Heart right ventricle (tissue), 16 donors: ENCODE results near the gene GRM5. TPM values are rescaled to one million over a fixed set of nuclear protein-coding genes. Genes with fewer than 3 reads are reported as not detected.
A peak's percentile ranks its signal among the peaks of the same experiment; 100 is the strongest.
"Not testable (repeated sequence)": the region's sequence is repeated elsewhere in the genome, so short reads cannot be mapped to it uniquely, and the experiment has no call there.

ENCODE experiments used
- ATAC-seq, 8 donors: fragments of 200-7000 bp; cut with Tn5 transposase; one replicate each; pipeline ENCODE4 v1.9.1; 2020; ENCODE audit warnings: mild to moderate bottlenecking in 8 of 8, moderate library complexity in 8 of 8, moderate number of reproducible peaks in 1 of 8
- DNase-seq, 2 donors: peaks; one replicate each; pipeline ENCODE4 v3.0.0-alpha.2; 2020
- H3K27ac ChIP-seq, 10 donors: fragments of 200-600 bp; sonication (generic) in 2 of 10; one replicate each; pipeline versions ENCODE4 v1.5.0 to v1.8.0; 2020 to 2022; ENCODE audit warnings: mild to moderate bottlenecking in 3 of 10
- H3K27me3 ChIP-seq, 7 donors: fragments of 200-600 bp; one replicate each; pipeline ENCODE4 v1.8.0; 2021 to 2022; ENCODE audit warnings: mild to moderate bottlenecking in 2 of 7
- H3K36me3 ChIP-seq, 9 donors: fragments of 200-600 bp; sonication (generic) in 1 of 9; one replicate each; pipeline versions ENCODE4 v1.5.0 to v1.8.0; 2020 to 2022; ENCODE audit warnings: mild to moderate bottlenecking in 2 of 9
- H3K4me1 ChIP-seq, 9 donors: fragments of 200-600 bp; sonication (generic) in 1 of 9; one replicate each; pipeline versions ENCODE4 v1.5.0 to v1.8.0; 2020 to 2022; ENCODE audit warnings: mild to moderate bottlenecking in 4 of 9
- H3K4me3 ChIP-seq, 10 donors: fragments of 200-600 bp; sonication (generic) in 2 of 10; one replicate each; pipeline versions ENCODE4 v1.5.0 to v1.8.0; 2020 to 2022; ENCODE audit warnings: mild to moderate bottlenecking in 7 of 10, moderate library complexity in 2 of 10
- H3K9me3 ChIP-seq, 11 donors: fragments of 200-600 bp in 10 of 11; sonication (generic) in 2 of 11; one replicate each; pipeline versions ENCODE4 v1.5.0 to v1.8.0; 2013 to 2022; ENCODE audit warnings: mild to moderate bottlenecking in 2 of 11, control low read depth in 1 of 11, moderate library complexity in 1 of 11
- WGBS, 2 donors: extraction: QIAGEN DNeasy Blood & Tissue Kit; methylation state at CpG; one replicate each; pipeline ENCODE4 v1.1.7; 2013; ENCODE audit warnings: inconsistent platforms in 1 of 2; 5-methylcytosine and 5-hydroxymethylcytosine counted together
- intact Hi-C, 10 donors: fragments of 100-400 bp; cut with DNase I; formaldehyde crosslinking; loops; one replicate each; pipeline versions ENCODE4 v1.11.1 to v1.14.2; 2022
- long read RNA-seq, 3 donors: library from polyadenylated mRNA; unstranded; transcript quantifications; one replicate each; pipeline ENCODE4 v2.0.0, GENCODE V29; 2020 to 2021
- polyA plus RNA-seq, 2 donors: library from polyadenylated mRNA; stranded (reverse); fragments of 200-250 nt; gene quantifications; one replicate each; pipeline ENCODE4 v1.2.3, GENCODE V29; 2013
- total RNA-seq, 10 donors: library from RNA; stranded (reverse); fragmentation: NEBNext Ultra II Directional in 3 of 10; extraction: Animal tissue kit (Norgen Biotek cat#: 25700) in 3 of 10; gene quantifications; one replicate each; pipeline versions ENCODE4 v1.2.1 to v1.2.4, GENCODE V29; 2021 to 2023
- TF ChIP-seq, protein P1 (sequence below), 9 donors: fragments of 200-600 bp; sonication (generic) in 2 of 9; IDR thresholded peaks; one replicate each; pipeline versions ENCODE4 v1.5.0 to v1.8.0; 2021 to 2022; ENCODE audit warnings: antibody characterized with exemption in 9 of 9, mild to moderate bottlenecking in 5 of 9, moderate library complexity in 1 of 9
- donor health status: Arrhythmogenic right ventricular cardiomyopathy.
- donor health status: ischemic (EF 13 %, LVEDD 7.1; RV severe dilation, severe dysfunction).
- donor health status: healthy with polysubstance abuse.
- donor health status: DM: no; HTN: yes; CAD: no.
- donor health status: DM: no; HTN: no; CAD: no.
- donor health status: ischemic (EF 25% LVEDD 6.9; RV normal size, moderate dysfunction).
- donor health status: ischemic (EF 25% LVEDD 5.7; RV mildly dilated, moderate dysfunction).
- donor health status: healthy.
- donor health status: DM: yes; HTN: yes; CAD: no.
- donor health status: Ischemic cardiomyopathy.
- donor health status: ischemic (EF 35%, LVEDD 5.7; RV mildly dilated, moderate dysfunction).
- donor health status: nonischemic (EF 11% LVEDD 7.7; RV severe dilation, severe dysfunction).
- donor health status: DM: yes; HTN: yes; CAD: no.
- donor health status: PGD.
- donor health status: ischemic (EF 29% LVEDD 5.4; RV normal size, mild dysfunction).
- donor health status: nonischemic (EF 23%, LVEDD 6.1; RV moderate dilation, normal function).

GRM5 gene
- total RNA-seq: under 1 TPM in 3 of 10 donors, not detected in 7; 0.02 to 0.09 (median 0.05) TPM
- under 1 TPM in 1 of 2 donors, not detected in 1; 0.01 TPM for polyA plus RNA-seq
- long read RNA-seq, donor 1: 0 reads
- long read RNA-seq, donor 2: 0 reads
- long read RNA-seq, donor 3: 0 reads

DNA sequence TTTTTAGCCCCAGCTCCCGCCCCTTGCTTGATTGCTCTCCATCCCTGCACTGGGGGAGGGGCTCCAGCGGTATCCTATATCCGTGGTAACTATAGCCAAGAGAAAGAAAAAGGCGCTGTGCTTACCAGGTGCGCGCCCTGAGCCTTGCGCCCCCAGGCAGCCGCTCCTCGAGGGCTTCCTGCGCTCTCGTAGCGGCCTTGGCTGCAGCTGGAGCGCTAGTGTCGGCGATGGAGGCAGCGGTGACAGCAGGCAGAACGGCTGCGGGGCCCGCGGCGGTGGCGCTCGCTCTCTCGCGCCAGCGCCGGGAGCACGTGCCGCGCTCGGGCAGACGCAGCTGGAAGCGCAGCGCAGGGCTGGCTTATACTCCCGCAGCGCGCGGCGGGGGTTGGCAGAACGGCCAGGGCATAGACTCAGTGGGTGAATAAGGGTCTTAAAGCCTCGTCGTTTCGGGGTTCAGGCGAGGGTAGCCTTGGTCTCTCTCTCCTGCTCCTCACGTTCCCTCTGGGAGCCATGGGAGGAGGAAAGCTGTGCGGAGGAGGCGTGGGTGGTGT, at the start of gene GRM5:
Gene GRM5, minus strand, starts transcription at position 332 of the 551 bp plus-strand sequence. CDS start 18,110 bp downstream, outside the sequence.
- ATAC-seq, H3K4me3 ChIP-seq, H3K27ac ChIP-seq, H3K4me1 ChIP-seq, intact Hi-C loops, H3K36me3 ChIP-seq, H3K9me3 ChIP-seq, DNase-seq: not testable (repeated sequence)
- WGBS, 2 donors: 1 to 2% methylated on average over 46 to 47 of the region's 47 CpGs
- H3K27me3 ChIP-seq: peaks cover 0 to 54% (median 26%) of the 10 kb centered on the region in 7 donors

DNA sequence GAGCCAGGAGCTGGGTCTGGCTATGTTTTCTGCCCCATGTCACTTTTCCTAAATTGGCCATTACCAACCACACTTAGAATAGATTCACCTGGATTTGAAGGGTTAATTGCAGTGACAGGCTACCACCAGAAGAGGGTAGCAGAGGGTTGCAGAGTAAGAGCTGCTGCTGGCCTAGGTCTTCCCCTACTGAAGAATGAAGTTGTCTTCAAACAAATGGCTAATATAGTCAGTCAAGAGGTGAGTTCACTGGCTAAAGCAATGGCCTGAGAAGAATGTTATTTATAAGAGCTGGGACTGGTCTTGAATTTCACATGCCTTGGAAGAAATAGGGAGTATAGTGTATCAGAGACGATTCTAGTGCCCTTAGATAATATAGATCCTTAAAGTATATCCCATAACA, 32.2 kb upstream of the GRM5 start:
- intact Hi-C loops: loop anchor here in 5 of 10 donors (5.0 to 10.0 kb wide), 2 partner anchors 514 to 517 kb away; no protein-coding TSS in a partner anchor
- TF ChIP-seq, protein P1, sequence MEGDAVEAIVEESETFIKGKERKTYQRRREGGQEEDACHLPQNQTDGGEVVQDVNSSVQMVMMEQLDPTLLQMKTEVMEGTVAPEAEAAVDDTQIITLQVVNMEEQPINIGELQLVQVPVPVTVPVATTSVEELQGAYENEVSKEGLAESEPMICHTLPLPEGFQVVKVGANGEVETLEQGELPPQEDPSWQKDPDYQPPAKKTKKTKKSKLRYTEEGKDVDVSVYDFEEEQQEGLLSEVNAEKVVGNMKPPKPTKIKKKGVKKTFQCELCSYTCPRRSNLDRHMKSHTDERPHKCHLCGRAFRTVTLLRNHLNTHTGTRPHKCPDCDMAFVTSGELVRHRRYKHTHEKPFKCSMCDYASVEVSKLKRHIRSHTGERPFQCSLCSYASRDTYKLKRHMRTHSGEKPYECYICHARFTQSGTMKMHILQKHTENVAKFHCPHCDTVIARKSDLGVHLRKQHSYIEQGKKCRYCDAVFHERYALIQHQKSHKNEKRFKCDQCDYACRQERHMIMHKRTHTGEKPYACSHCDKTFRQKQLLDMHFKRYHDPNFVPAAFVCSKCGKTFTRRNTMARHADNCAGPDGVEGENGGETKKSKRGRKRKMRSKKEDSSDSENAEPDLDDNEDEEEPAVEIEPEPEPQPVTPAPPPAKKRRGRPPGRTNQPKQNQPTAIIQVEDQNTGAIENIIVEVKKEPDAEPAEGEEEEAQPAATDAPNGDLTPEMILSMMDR (IDR thresholded peaks at IDR 0.05): peak; percentile 45 to 70 (median 62)
- peak in 4 of 8 donors; percentile 46 to 71 (median 53) for ATAC-seq
- not testable (repeated sequence) for H3K4me3 ChIP-seq, H3K9me3 ChIP-seq, H3K4me1 ChIP-seq, H3K27ac ChIP-seq, DNase-seq, H3K36me3 ChIP-seq, H3K27me3 ChIP-seq
- 91 to 93% methylated on average over 1 of the region's 1 CpG for WGBS, 2 donors

DNA sequence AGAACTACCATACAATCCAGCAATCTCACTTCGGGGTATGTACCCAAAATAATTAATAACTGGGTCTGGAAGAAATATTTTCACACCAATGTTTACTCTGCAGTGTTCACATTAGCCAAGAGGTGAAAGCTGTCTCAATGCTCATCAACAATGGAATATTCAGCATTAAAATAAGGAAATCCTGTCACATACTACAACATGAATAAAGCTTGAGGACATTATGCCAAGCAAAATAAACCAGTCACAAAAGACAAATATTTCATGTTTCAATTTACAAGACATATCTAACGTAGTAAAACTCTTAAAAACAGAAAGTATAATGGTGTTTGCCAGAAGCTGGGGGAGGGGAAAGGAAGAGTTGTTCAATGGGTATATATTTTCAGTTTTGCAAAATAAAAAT, 28.0 kb upstream of the GRM5 start:
- H3K9me3 ChIP-seq: peaks cover 0 to 18% (median 7%) of the 10 kb centered on the region in 11 donors
- H3K27me3 ChIP-seq, H3K36me3 ChIP-seq, ATAC-seq, H3K4me3 ChIP-seq, H3K27ac ChIP-seq, DNase-seq, H3K4me1 ChIP-seq: not testable (repeated sequence)
- intact Hi-C loops: loop anchor here in 5 of 10 donors (2.0 to 10.0 kb wide), 2 partner anchors 521 to 527 kb away; no protein-coding TSS in a partner anchor
- WGBS, 2 donors: 47 to 52% methylated on average over 2 of the region's 2 CpGs

DNA sequence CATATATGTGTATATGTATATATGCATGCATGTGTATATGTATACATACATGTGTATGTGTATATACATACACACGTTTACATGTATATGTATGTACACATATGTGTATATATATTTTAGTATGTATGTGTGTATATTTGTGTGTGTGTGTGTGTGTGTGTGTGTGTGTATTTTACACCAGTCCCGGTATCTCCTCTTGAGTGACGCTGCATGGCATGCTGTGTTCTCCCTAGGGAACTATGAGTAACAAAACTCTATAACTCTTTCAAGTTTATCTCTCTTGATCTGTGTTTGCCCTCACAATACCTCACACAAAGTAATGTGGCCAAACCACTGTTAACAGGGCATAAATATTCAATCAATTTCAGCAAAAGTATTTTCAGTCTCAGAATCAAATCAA, 19.2 kb upstream of the GRM5 start:
- H3K4me1 ChIP-seq, H3K36me3 ChIP-seq, H3K27ac ChIP-seq, ATAC-seq, intact Hi-C loops, H3K4me3 ChIP-seq, H3K27me3 ChIP-seq, DNase-seq: not testable (repeated sequence)
- 66 to 72% methylated on average over 3 of the region's 3 CpGs for WGBS, 2 donors
- H3K9me3 ChIP-seq: peaks cover 0 to 19% (median 3%) of the 10 kb centered on the region in 11 donors

DNA sequence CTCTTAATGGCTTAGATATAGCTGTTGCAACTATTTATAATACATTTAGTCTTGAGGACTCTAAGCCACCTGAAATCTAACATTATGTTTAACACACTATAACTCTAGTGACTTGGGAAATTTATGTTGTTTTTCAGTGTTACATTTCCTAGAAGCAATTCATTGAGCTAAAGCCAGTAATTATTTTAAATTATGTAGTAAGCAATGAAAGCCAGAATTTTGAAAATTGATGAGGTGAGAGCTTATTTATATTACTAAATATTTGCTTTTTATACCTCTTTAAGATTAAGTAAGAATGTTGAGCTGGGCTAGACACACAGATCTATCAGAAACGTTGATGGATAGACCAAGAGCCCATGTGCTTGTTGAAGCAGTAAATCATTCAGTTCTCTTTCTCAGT, 5.1 kb upstream of the GRM5 start:
- WGBS, 2 donors: 59 to 71% methylated on average over 1 of the region's 1 CpG
- intact Hi-C loops, ATAC-seq, H3K36me3 ChIP-seq, H3K9me3 ChIP-seq, H3K4me3 ChIP-seq, H3K27ac ChIP-seq, H3K4me1 ChIP-seq, DNase-seq: not testable (repeated sequence)
- H3K27me3 ChIP-seq: peaks cover 0 to 16% (median 7%) of the 10 kb centered on the region in 7 donors

DNA sequence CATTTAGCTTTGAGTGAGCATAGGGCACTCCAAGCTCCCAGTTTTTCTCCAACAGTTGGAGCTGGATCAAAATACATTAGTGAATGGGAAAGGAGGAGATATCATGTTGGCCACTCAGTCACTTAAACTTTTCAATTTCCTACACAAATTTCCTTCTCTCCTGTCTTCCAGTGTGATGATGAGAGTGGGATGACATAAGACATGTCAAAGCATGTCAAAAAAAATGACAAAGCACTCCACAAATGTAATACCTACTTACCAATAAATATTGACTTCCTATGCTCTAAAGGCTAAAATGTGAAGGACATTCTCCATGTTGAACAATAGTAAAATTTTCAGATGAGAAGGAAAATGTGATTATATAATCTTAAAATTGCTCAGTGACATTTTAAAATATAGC, 1.5 kb upstream of the GRM5 start:
- Histone ChIP-seq H3K4me3 (no peak overlapping the region), H3K36me3 (no peaks in the 10 kb centered on the region), H3K27me3 (peaks cover 0 to 47% (median 26%) of the 10 kb centered on the region in 7 donors), H3K27ac (no peak overlapping the region), H3K4me1 (peaks cover 0 to 3% (median 0%) of the 10 kb centered on the region in 9 donors), H3K9me3 (no peaks in the 10 kb centered on the region)
- TF ChIP-seq, protein P1 (IDR thresholded peaks at IDR 0.05): no peak
- intact Hi-C loops: no loop called here
- ATAC-seq (no peak), DNase-seq (no peak)
